Natural killer cell (primary cell): ENCODE results near the gene PYGB. TPM values are rescaled to one million over a fixed set of nuclear protein-coding genes. Genes with fewer than 3 reads are reported as not detected.

Experiments
- ATAC-seq, 3 donors: fragments of 150-1000 bp in 2 of 3; fragments of 200-7000 bp in 1 of 3; cut with Tn5 transposase; 1 replicate in 1 of 3; 2 replicates in 2 of 3; pipeline ENCODE4 v1.10.0; 2021; ENCODE audit warnings: mild to moderate bottlenecking in 2 of 3, moderate library complexity in 2 of 3
- DNase-seq, 2 donors: peaks; one replicate each; pipeline versions ENCODE4 v3.0.0 to v3.0.0-alpha.2; 2013 to 2021; ENCODE audit warnings: mixed read lengths in 1 of 2
- H3K27ac ChIP-seq: one replicate; pipeline ENCODE4 v1.5.1; 2013; ENCODE audit warnings: mild to moderate bottlenecking, low read length
- H3K27me3 ChIP-seq: one replicate; pipeline ENCODE4 v1.6.1; 2013; ENCODE audit warnings: low read length; ENCODE audit not compliant: control insufficient read depth, insufficient read depth
- H3K36me3 ChIP-seq: one replicate; pipeline ENCODE4 v1.6.1; 2013; ENCODE audit warnings: low read length; ENCODE audit not compliant: control insufficient read depth, insufficient read depth
- H3K4me1 ChIP-seq: one replicate; pipeline ENCODE4 v1.6.1; 2013; ENCODE audit warnings: low read length; ENCODE audit not compliant: control insufficient read depth, insufficient read depth
- H3K4me3 ChIP-seq: one replicate; pipeline ENCODE4 v1.5.1; 2013; ENCODE audit warnings: low read length
- H3K9me3 ChIP-seq: one replicate; pipeline ENCODE4 v1.6.1; 2013; ENCODE audit warnings: low read length; ENCODE audit not compliant: control insufficient read depth, insufficient read depth
- H3K27ac Mint-ChIP-seq, 2 donors: one replicate each; pipeline ENCODE4 v1.8.0; 2022; ENCODE audit warnings: mild to moderate bottlenecking in 2 of 2, mixed read lengths in 2 of 2, moderate library complexity in 1 of 2
- H3K27me3 Mint-ChIP-seq, 2 donors: one replicate each; pipeline ENCODE4 v1.8.0; 2022; ENCODE audit warnings: low read depth in 2 of 2, mixed read lengths in 2 of 2
- H3K36me3 Mint-ChIP-seq: one replicate; pipeline ENCODE4 v1.8.0; 2022; ENCODE audit warnings: mixed read lengths
- H3K4me1 Mint-ChIP-seq, 2 donors: one replicate each; pipeline ENCODE4 v1.8.0; 2022; ENCODE audit warnings: mixed read lengths in 2 of 2
- H3K4me3 Mint-ChIP-seq: one replicate; pipeline ENCODE4 v1.8.0; 2022; ENCODE audit warnings: mild to moderate bottlenecking, moderate library complexity, mixed read lengths
- H3K9me3 Mint-ChIP-seq, 2 donors: one replicate each; pipeline ENCODE4 v1.8.0; 2022; ENCODE audit warnings: mixed read lengths in 2 of 2
- CTCF ChIP-seq: fragments of 200-600 bp; IDR thresholded peaks from one replicate; pipeline ENCODE4 v1.8.0; 2022; ENCODE audit warnings: antibody characterized with exemption
- WGBS: methylation state at CpG from one replicate; pipeline ENCODE4 v1.1.7; 2013; ENCODE audit warnings: missing lambda C conversion rate; ENCODE audit not compliant: insufficient coverage; 5-methylcytosine and 5-hydroxymethylcytosine counted together
- intact Hi-C: fragments of 100-400 bp; cut with micrococcal nuclease; formaldehyde crosslinking; loops from one replicate; pipeline ENCODE4 v1.14.2; 2022
- total RNA-seq, 4 donors: library from RNA; stranded (reverse); fragments of 120-200 nt in 1 of 4; gene quantifications; one replicate each; pipeline versions ENCODE4 v1.2.3 to v1.2.4, GENCODE V29; 2013 to 2022

Gene PYGB
- total RNA-seq, 3 donors from 2014 or later (not counting 1 experiment from before 2014, with no cell fraction given) = 39.4 to 55.4 (median 47.0) TPM

GRCh38 chr20:25217161-25218108 lies 30.4 kb upstream of the PYGB start:
- H3K9me3 Mint-ChIP-seq = no peaks in the 10 kb centered on the region
- ATAC-seq = no peak
- DNase-seq = no peak
- no peaks in the 10 kb centered on the region for H3K36me3 Mint-ChIP-seq
- Histone ChIP-seq H3K27me3 (no peaks in the 10 kb centered on the region), H3K4me1 (no peaks in the 10 kb centered on the region), H3K4me3 (no peak overlapping the region), H3K36me3 (peaks cover 33% of the 10 kb centered on the region), H3K27ac (no peak overlapping the region), H3K9me3 (no peaks in the 10 kb centered on the region)
- peaks cover 0 to 4% of the 10 kb centered on the region in 2 donors for H3K4me1 Mint-ChIP-seq
- no peak for TF ChIP-seq CTCF
- WGBS = 97% methylated on average over 21 of the region's 21 CpGs
- intact Hi-C loops = no loop called here
- no peak overlapping the region for H3K4me3 Mint-ChIP-seq
- H3K27ac Mint-ChIP-seq = peak overlapping the region in 1 of 2 donors; percentile 47
- no peaks in the 10 kb centered on the region for H3K27me3 Mint-ChIP-seq

GRCh38 chr20:25218109-25218486 lies 29.8 kb upstream of the PYGB start:
- H3K36me3 Mint-ChIP-seq = no peaks in the 10 kb centered on the region

GRCh38 chr20:25218492-25218891 lies 29.4 kb upstream of the PYGB start:
- DNase-seq = no peak
- 95% methylated on average over 12 of the region's 12 CpGs for WGBS
- H3K4me1 ChIP-seq = no peaks in the 10 kb centered on the region

More at GRCh38 chr20:25218109-25218486, 29.8 kb upstream of the PYGB start:
- no peaks in the 10 kb centered on the region for H3K4me1 ChIP-seq
- peak overlapping the region in 1 of 2 donors; percentile 47 for H3K27ac Mint-ChIP-seq
- H3K4me3 Mint-ChIP-seq = no peak overlapping the region
- no peaks in the 10 kb centered on the region for H3K27me3 ChIP-seq
- 95% methylated on average over 8 of the region's 8 CpGs for WGBS
- H3K27ac ChIP-seq = no peak overlapping the region
- peaks cover 0 to 4% of the 10 kb centered on the region in 2 donors for H3K4me1 Mint-ChIP-seq
- TF ChIP-seq CTCF = no peak
- no peak overlapping the region for H3K4me3 ChIP-seq
- no peaks in the 10 kb centered on the region for H3K27me3 Mint-ChIP-seq
- intact Hi-C loops = no loop called here
- ATAC-seq = no peak
- H3K9me3 ChIP-seq = no peaks in the 10 kb centered on the region
- peaks cover 31% of the 10 kb centered on the region for H3K36me3 ChIP-seq
- no peaks in the 10 kb centered on the region for H3K9me3 Mint-ChIP-seq
- DNase-seq = no peak

More at GRCh38 chr20:25218492-25218891, 29.4 kb upstream of the PYGB start:
- Mint-ChIP-seq H3K4me3 (no peak overlapping the region), H3K27ac (peak overlapping the region in 1 of 2 donors; percentile 47), H3K9me3 (no peaks in the 10 kb centered on the region), H3K36me3 (no peaks in the 10 kb centered on the region), H3K4me1 (peaks cover 0 to 4% of the 10 kb centered on the region in 2 donors), H3K27me3 (no peaks in the 10 kb centered on the region)
- no peaks in the 10 kb centered on the region for H3K27me3 ChIP-seq
- H3K4me3 ChIP-seq = no peak overlapping the region
- no peak for TF ChIP-seq CTCF
- peaks cover 27% of the 10 kb centered on the region for H3K36me3 ChIP-seq
- no peaks in the 10 kb centered on the region for H3K9me3 ChIP-seq
- H3K27ac ChIP-seq = no peak overlapping the region
- no peak for ATAC-seq
- intact Hi-C loops = no loop called here
